Frontal cortex (tissue), 1 donor: ENCODE measurements around the gene PCDHGB6. TPM values are rescaled to one million over a fixed set of nuclear protein-coding genes. Genes with fewer than 3 reads are reported as not detected.

ENCODE experiments used
- total RNA-seq: library from RNA; depleted of rRNA; stranded (reverse); fragments of >200 nt; gene quantifications from one replicate; pipeline ENCODE4 v1.2.3, GENCODE V29; 2014

The PCDHGB6 gene
- total RNA-seq, 1 donor from 2014 or later, result 9.8 TPM

Other genes with a start within 250 kb of the PCDHGB6 start
- 9.8 TPM for gene PCDHB7, start 235.4 kb upstream of the PCDHGB6 start, total RNA-seq
- 7.7 TPM for gene PCDHB8, start 230.2 kb upstream of the PCDHGB6 start, total RNA-seq
- gene PCDHB16, start 225.6 kb upstream of the PCDHGB6 start, total RNA-seq, result 5.3 TPM
- 4.9 TPM for gene PCDHB9, start 220.9 kb upstream of the PCDHGB6 start, total RNA-seq
- gene PCDHB10, start 215.7 kb upstream of the PCDHGB6 start, total RNA-seq, result 13.9 TPM
- 13.0 TPM for gene PCDHB11, start 208.4 kb upstream of the PCDHGB6 start, total RNA-seq
- gene PCDHB12, start 199.3 kb upstream of the PCDHGB6 start, total RNA-seq, result 12.6 TPM
- 6.1 TPM for gene PCDHB13, start 194.1 kb upstream of the PCDHGB6 start, total RNA-seq
- gene PCDHB14, start 184.7 kb upstream of the PCDHGB6 start, total RNA-seq, result 12.6 TPM
- 18.3 TPM for gene PCDHB15, start 162.6 kb upstream of the PCDHGB6 start, total RNA-seq
- gene SLC25A2, start 104.0 kb upstream of the PCDHGB6 start, total RNA-seq, result not detected
- 119 TPM for gene TAF7, start 87.2 kb upstream of the PCDHGB6 start, total RNA-seq
- gene PCDHGA1, start 77.5 kb upstream of the PCDHGB6 start, total RNA-seq, result 3.3 TPM
- 4.5 TPM for gene PCDHGA2, start 69.3 kb upstream of the PCDHGB6 start, total RNA-seq
- 4.1 TPM for gene PCDHGA3, start 64.2 kb upstream of the PCDHGB6 start, total RNA-seq
- 6.1 TPM for gene PCDHGB1, start 57.9 kb upstream of the PCDHGB6 start, total RNA-seq
- gene PCDHGA4, start 53.0 kb upstream of the PCDHGB6 start, total RNA-seq, result 5.7 TPM
- gene PCDHGB2, start 48.0 kb upstream of the PCDHGB6 start, total RNA-seq, result 6.1 TPM
- gene PCDHGA5, start 43.9 kb upstream of the PCDHGB6 start, total RNA-seq, result 5.7 TPM
- 8.2 TPM for gene PCDHGB3, start 37.8 kb upstream of the PCDHGB6 start, total RNA-seq
- gene PCDHGA6, start 34.1 kb upstream of the PCDHGB6 start, total RNA-seq, result 9.0 TPM
- gene PCDHGA7, start 25.3 kb upstream of the PCDHGB6 start, total RNA-seq, result 4.9 TPM
- 8.6 TPM for gene PCDHGB4, start 20.3 kb upstream of the PCDHGB6 start, total RNA-seq
- 5.7 TPM for gene PCDHGA8, start 15.4 kb upstream of the PCDHGB6 start, total RNA-seq
- gene PCDHGB5, start 10.1 kb upstream of the PCDHGB6 start, total RNA-seq, result 13.0 TPM
- gene PCDHGA9, start 5.2 kb upstream of the PCDHGB6 start, total RNA-seq, result 6.9 TPM
- 9.8 TPM for gene PCDHGA10, start 5.0 kb downstream of the PCDHGB6 start, total RNA-seq
- gene PCDHGB7, start 9.7 kb downstream of the PCDHGB6 start, total RNA-seq, result 10.6 TPM
- 10.6 TPM for gene PCDHGA11, start 13.0 kb downstream of the PCDHGB6 start, total RNA-seq
- 3.7 TPM for gene PCDHGA12, start 22.5 kb downstream of the PCDHGB6 start, total RNA-seq
- 20.8 TPM for gene PCDHGC3, start 67.9 kb downstream of the PCDHGB6 start, total RNA-seq
- 65.2 TPM for gene PCDHGC4, start 77.0 kb downstream of the PCDHGB6 start, total RNA-seq
- 4.9 TPM for gene PCDHGC5, start 81.1 kb downstream of the PCDHGB6 start, total RNA-seq
- gene DIAPH1, start 211.0 kb downstream of the PCDHGB6 start, total RNA-seq, result 22.4 TPM
- gene HDAC3, start 228.8 kb downstream of the PCDHGB6 start, total RNA-seq, result 44.8 TPM
- 7.3 TPM for gene RELL2, start 229.0 kb downstream of the PCDHGB6 start, total RNA-seq
- gene FCHSD1, start 243.4 kb downstream of the PCDHGB6 start, total RNA-seq, result 0.82 TPM